OCI-LY3 (cell line): ENCODE measurements around the gene COL4A1.

ENCODE experiments used
- H2AFZ ChIP-seq: fragments of 200-600, 300-600 bp; shearing (Covaris generic); 2 replicates; pipeline ENCODE4 v1.6.0; 2014; ENCODE audit warnings: antibody characterized with exemption, low read depth, low read length
- H3K27ac ChIP-seq: fragments of 200-600, 300-600 bp; sonication (generic); 2 replicates; pipeline ENCODE4 v1.5.1; 2014; ENCODE audit warnings: mild to moderate bottlenecking, low read length, moderate library complexity, mixed read lengths
- H3K27me3 ChIP-seq: fragments of 200-600, 300-600 bp; sonication (generic); 2 replicates; pipeline ENCODE4 v1.6.1; 2014; ENCODE audit warnings: low read depth, low read length, mixed read lengths
- H3K36me3 ChIP-seq: fragments of 200-600, 300-600 bp; sonication (generic); replicated peaks from 2 replicates; pipeline ENCODE3; 2014; ENCODE audit warnings: low read depth, low read length, mixed read lengths
- H3K4me1 ChIP-seq: fragments of 300-600, 200-600 bp; sonication (generic); 2 replicates; pipeline ENCODE4 v1.6.1; 2014; ENCODE audit warnings: low read length, mixed read lengths
- H3K4me2 ChIP-seq: fragments of 200-600, 300-600 bp; sonication (generic); 2 replicates; pipeline ENCODE4 v1.6.1; 2014; ENCODE audit warnings: low read length, mixed read lengths
- H3K4me3 ChIP-seq: fragments of 300-600, 200-600 bp; sonication (generic); 2 replicates; pipeline ENCODE4 v1.5.1; 2014; ENCODE audit warnings: antibody characterized with exemption, mild to moderate bottlenecking, low read length, moderate library complexity
- H3K79me2 ChIP-seq: fragments of 300-600, 200-600 bp; shearing (Covaris generic); 2 replicates; pipeline ENCODE4 v1.6.1; 2014; ENCODE audit warnings: mild to moderate bottlenecking, low read length, mixed read lengths
- H3K9ac ChIP-seq: fragments of 300-600, 200-600 bp; shearing (Covaris generic); 2 replicates; pipeline ENCODE4 v1.6.0; 2014; ENCODE audit warnings: mild to moderate bottlenecking, low read length, moderate library complexity
- H3K9me3 ChIP-seq: fragments of 200-600, 300-600 bp; shearing (Covaris generic); 2 replicates; pipeline ENCODE4 v1.6.1; 2014; ENCODE audit warnings: low read length, mixed read lengths; ENCODE audit not compliant: insufficient read depth
- H4K20me1 ChIP-seq: fragments of 200-600, 300-600 bp; sonication (generic); 2 replicates; pipeline ENCODE4 v1.6.1; 2016; ENCODE audit warnings: low read length, mixed read lengths; ENCODE audit not compliant: insufficient read depth
- EZH2phosphoT487 ChIP-seq: fragments of 200-600 bp; shearing (Covaris generic); IDR thresholded peaks from 2 replicates; pipeline ENCODE4 v1.6.1; 2018; ENCODE audit warnings: antibody characterized with exemption, mixed run types, low read depth
- TF ChIP-seq, protein P1 (sequence below): fragments of 200-600, 300-600 bp; sonication (generic); IDR thresholded peaks from 2 replicates; pipeline ENCODE4 v1.5.1; 2014; ENCODE audit warnings: antibody characterized with exemption, low read length, low read depth

COL4A1 gene

DNA sequence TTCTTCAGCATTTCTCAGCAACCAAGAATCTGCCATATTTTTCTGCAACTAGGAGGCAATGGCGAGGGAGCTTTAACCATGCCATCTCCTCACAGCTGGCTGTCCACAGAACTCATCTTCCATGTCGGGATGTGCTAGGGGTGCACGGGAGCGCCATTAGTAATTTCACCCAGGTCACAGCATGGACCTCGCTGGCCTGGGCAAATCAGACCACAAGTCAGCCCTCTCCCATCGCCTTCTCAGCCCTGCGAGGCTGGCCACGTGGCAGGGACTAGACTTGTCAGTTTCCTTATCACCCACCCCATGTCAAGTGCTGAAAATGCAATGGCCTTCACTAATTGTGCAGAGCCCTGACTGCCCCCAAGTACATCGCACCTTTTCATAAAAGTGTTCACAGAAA lies 15.7 kb downstream of the COL4A1 start:
- Histone ChIP-seq H3K36me3 (no peaks in the 10 kb centered on the region), H3K4me1 (no peaks in the 10 kb centered on the region), H3K9me3 (no peaks in the 10 kb centered on the region), H3K27me3 (peaks cover 6% of the 10 kb centered on the region; the same call in 1 of the 2 replicates), H3K9ac (no peak overlapping the region), H3K79me2 (no peaks in the 10 kb centered on the region), H3K4me2 (no peak overlapping the region), H4K20me1 (no peaks in the 10 kb centered on the region), H2AFZ (no peak overlapping the region), H3K4me3 (no peak overlapping the region), H3K27ac (no peak overlapping the region)
- TF ChIP-seq, protein P1, sequence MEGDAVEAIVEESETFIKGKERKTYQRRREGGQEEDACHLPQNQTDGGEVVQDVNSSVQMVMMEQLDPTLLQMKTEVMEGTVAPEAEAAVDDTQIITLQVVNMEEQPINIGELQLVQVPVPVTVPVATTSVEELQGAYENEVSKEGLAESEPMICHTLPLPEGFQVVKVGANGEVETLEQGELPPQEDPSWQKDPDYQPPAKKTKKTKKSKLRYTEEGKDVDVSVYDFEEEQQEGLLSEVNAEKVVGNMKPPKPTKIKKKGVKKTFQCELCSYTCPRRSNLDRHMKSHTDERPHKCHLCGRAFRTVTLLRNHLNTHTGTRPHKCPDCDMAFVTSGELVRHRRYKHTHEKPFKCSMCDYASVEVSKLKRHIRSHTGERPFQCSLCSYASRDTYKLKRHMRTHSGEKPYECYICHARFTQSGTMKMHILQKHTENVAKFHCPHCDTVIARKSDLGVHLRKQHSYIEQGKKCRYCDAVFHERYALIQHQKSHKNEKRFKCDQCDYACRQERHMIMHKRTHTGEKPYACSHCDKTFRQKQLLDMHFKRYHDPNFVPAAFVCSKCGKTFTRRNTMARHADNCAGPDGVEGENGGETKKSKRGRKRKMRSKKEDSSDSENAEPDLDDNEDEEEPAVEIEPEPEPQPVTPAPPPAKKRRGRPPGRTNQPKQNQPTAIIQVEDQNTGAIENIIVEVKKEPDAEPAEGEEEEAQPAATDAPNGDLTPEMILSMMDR: no peak
- no peak for TF ChIP-seq EZH2phosphoT487

- H2AFZ ChIP-seq: no peak overlapping the region
- H3K79me2 ChIP-seq: no peaks in the 10 kb centered on the region
- no peaks in the 10 kb centered on the region for H4K20me1 ChIP-seq
- peaks cover 6% of the 10 kb centered on the region; the same call in 1 of the 2 replicates for H3K27me3 ChIP-seq
- H3K9ac ChIP-seq: no peak overlapping the region
- H3K36me3 ChIP-seq: no peaks in the 10 kb centered on the region
- no peak overlapping the region for H3K4me3 ChIP-seq
- no peaks in the 10 kb centered on the region for H3K4me1 ChIP-seq
- TF ChIP-seq, protein P1: no peak
- TF ChIP-seq EZH2phosphoT487: no peak
- no peak overlapping the region for H3K4me2 ChIP-seq
- no peaks in the 10 kb centered on the region for H3K9me3 ChIP-seq
- H3K27ac ChIP-seq: no peak overlapping the region
These were observed 16.1 kb downstream of the COL4A1 start for GRCh38 chr13:110290826-110291225.

- H3K9ac ChIP-seq: no peak overlapping the region
- no peak overlapping the region for H2AFZ ChIP-seq
- no peak overlapping the region for H3K4me3 ChIP-seq
- no peaks in the 10 kb centered on the region for H3K4me1 ChIP-seq
- no peak overlapping the region for H3K4me2 ChIP-seq
- H3K27me3 ChIP-seq: peaks cover 6% of the 10 kb centered on the region; the same call in 1 of the 2 replicates
- TF ChIP-seq, protein P1: no peak
- no peak overlapping the region for H3K27ac ChIP-seq
- no peaks in the 10 kb centered on the region for H3K9me3 ChIP-seq
- H3K36me3 ChIP-seq: no peaks in the 10 kb centered on the region
- H4K20me1 ChIP-seq: no peaks in the 10 kb centered on the region
- H3K79me2 ChIP-seq: no peaks in the 10 kb centered on the region
These were observed 16.8 kb downstream of the COL4A1 start for GRCh38 chr13:110290153-110290552.

- no peak overlapping the region for H3K4me2 ChIP-seq
- H2AFZ ChIP-seq: no peak overlapping the region
- H3K36me3 ChIP-seq: no peaks in the 10 kb centered on the region
- TF ChIP-seq EZH2phosphoT487: no peak
- TF ChIP-seq, protein P1: no peak
- H3K9me3 ChIP-seq: no peaks in the 10 kb centered on the region
- no peak overlapping the region for H3K9ac ChIP-seq
- H4K20me1 ChIP-seq: no peaks in the 10 kb centered on the region
- H3K79me2 ChIP-seq: no peaks in the 10 kb centered on the region
- H3K4me1 ChIP-seq: no peaks in the 10 kb centered on the region
- H3K4me3 ChIP-seq: no peak overlapping the region
- H3K27me3 ChIP-seq: peaks cover 6% of the 10 kb centered on the region; the same call in 1 of the 2 replicates
- H3K27ac ChIP-seq: no peak overlapping the region
These were observed 17.3 kb downstream of the COL4A1 start for GRCh38 chr13:110289661-110290060.
